ENCODE results near the gene CXCL8.
"Not testable (repeated sequence)": the region's sequence is repeated elsewhere in the genome, so short reads cannot be mapped to it uniquely, and the experiment has no call there.

CXCL8 gene

DNA sequence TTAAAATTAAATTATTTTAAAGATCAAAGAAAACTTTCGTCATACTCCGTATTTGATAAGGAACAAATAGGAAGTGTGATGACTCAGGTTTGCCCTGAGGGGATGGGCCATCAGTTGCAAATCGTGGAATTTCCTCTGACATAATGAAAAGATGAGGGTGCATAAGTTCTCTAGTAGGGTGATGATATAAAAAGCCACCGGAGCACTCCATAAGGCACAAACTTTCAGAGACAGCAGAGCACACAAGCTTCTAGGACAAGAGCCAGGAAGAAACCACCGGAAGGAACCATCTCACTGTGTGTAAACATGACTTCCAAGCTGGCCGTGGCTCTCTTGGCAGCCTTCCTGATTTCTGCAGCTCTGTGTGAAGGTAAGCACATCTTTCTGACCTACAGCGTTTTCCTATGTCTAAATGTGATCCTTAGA is at the start of gene CXCL8:
CXCL8 (plus strand) TSS at position 217 of the 426 bp plus-strand sequence; CDS start at position 307, 90 bp downstream.
- DNase-seq (ENCODE audit: low read depth in 2 of 2), result no peak

DNA sequence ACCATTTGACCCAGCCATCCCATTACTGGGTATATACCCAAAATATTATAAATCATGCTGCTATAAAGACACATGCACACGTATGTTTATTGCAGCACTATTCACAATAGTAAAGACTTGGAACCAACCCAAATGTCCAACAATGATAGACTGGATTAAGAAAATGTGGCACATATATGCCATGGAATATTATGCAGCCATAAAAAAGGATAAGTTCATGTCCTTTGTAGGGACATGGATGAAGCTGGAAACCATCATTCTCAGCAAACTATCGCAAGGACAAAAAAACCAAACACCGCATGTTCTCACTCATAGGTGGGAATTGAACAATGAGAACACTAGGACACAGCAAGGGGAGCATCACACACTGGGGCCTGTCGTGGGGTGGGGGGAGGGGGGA is 49.2 kb upstream of the CXCL8 start:
- not testable (repeated sequence) for DNase-seq (ENCODE audit: low read depth in 2 of 2)

DNA sequence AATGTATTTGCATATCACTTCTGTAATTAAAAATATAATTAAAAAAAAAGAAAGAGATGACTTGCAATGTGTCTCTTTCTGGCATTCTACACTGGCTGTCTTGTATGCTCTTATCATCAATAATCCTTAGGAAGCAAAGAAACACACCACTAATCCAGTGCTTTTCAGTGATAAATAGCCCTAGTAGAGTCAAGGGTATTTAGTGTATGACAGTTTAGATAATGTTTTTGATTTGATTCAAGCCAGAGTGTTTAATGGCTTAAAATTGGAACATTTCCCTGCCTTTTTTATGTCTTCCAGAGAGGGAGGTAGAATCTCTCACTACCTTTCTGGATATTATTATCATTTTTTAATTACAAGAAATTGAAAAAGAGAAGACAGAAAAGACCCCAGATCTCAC is 48.6 kb upstream of the CXCL8 start:
- no peak for DNase-seq (ENCODE audit: low read depth in 2 of 2)

DNA sequence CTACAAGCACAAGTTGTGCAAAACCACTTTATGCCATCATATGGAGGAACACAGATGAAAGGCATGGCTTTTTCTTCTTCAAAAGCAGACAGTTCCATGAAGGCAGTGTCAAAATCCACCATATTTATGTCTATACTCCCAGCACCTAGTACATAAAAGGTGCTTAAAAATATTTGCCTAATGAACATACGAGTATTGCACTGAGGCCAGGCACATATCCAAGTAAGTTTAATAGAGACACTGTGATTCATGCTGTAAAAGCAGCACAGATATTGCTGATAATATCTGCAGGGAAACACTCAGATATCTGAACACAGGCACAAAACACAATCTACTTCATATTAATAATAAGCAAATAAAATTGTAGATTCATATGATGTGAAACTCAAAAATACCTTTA is 48.1 kb upstream of the CXCL8 start:
- no peak for DNase-seq (ENCODE audit: low read depth in 2 of 2)

DNA sequence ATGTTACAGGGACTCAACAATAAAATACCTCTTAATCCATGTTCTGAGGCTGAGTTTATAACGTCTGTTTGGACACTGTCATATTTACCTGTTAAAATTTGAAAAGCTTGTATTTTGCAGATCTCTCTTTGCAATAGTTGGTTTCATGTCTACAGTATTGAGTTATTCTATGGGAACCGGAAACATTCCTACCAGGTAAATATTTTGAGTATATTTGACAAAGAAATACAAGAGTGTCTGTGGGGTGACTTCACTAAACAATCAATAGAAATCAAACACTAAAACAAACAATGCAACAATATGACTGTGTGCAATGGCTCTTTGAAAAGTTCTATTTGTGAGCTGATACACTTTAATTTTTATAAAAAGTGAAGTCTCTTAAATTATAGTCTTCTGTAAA is 47.7 kb upstream of the CXCL8 start:
- DNase-seq (ENCODE audit: low read depth in 2 of 2), result no peak

DNA sequence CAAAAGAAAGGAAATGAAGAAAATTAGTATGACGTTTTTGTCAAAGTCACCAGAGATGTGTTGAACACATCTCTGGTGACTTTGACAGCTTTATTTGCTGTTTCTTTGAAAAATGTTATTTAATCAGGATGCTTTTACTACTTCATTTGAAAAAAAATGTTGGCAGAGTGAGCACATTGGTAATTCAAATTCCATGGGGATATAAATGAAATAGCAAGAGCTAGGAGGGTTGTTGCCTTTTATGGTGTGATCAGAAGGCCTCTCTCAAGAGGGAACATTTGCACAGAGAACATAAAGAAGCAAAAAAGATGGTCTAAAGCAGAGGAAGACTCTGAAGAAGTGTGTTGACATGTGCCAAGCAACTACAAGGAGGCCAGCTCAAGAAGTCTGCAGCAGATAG is 46.6 kb upstream of the CXCL8 start:
- no peak for DNase-seq (ENCODE audit: low read depth in 2 of 2)

DNA sequence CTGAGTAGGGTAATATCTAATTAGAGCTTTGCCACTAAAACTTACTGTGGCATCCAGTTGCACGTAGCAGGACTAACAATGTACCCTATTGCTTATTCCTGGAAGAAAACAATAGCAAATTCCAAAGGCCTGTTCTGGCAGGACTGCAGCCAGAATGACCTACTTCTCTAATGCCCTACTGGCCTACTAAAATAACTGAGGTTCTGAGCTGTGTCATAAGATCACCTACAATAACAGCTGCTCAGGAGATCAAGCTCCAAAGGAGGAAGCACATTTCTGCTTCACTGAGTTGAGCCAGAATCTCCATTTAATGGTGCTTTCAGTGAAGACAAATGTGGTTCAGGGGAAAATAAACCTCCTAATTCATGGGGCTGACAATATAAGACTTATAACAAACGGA is 42.2 kb upstream of the CXCL8 start:
- DNase-seq (ENCODE audit: low read depth in 2 of 2), result no peak

DNA sequence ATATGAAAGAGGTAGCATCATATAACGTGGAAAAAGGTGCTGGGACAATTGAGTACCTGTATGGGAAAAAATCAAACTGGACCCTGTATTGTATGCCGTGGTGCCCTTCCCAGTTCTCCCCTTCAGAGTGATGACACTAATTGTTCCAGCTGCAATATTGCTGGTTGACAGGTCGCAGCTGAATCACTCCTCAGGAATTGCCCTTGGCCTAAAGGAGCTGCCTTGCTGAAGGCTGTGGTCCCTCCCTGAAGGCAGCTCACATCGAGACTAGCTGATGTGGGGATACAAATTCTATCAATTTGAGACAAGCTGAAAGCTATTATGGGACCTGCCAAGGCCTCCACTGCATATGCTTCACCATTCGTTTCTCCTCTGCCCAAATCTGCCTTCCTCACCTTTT is 39.3 kb upstream of the CXCL8 start:
- DNase-seq (ENCODE audit: low read depth in 2 of 2), result no peak

DNA sequence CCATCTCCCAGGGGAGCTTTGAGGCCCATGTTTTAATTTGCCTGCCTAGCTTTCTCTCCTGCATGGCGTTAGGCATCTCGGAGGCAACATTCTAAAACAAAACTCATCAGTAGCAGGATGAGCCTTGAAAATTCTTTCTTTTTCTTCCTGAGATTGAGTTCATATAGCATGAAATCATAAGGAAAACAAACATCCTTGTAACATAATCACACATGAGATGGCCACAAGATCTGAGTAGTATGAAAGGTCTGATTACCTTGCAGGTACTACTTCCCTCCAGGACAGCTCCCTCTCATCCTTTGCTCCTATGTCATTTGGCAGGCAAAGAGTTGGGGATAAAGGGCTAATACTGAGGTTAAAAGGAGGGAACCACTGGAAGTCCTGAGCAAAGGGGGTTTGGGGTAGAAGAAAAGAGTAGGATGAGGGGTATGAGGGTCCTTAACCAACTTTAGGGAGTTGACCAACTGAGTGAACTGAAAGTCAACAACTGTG is 37.5 kb upstream of the CXCL8 start:
- DNase-seq (ENCODE audit: low read depth in 2 of 2), result no peak

DNA sequence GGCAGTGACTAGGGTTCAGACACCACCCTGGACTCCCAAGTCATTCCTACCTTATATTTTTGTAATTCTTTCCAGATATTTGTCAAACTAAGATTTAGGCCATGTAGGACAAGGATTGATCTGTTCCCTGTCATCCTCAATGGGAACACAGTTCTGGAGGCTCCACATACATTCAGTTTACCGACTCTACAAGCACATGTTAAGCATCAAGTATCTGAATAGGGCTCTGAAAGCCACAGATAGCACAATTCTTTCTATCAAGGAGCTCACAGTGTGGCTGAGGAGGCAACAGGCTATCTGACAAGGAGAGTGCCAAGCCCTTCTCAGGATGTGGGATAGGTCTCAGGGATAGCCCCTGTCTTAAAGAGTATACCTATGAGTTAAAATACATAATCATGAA is 37.0 kb upstream of the CXCL8 start:
- no peak for DNase-seq (ENCODE audit: low read depth in 2 of 2)

DNA sequence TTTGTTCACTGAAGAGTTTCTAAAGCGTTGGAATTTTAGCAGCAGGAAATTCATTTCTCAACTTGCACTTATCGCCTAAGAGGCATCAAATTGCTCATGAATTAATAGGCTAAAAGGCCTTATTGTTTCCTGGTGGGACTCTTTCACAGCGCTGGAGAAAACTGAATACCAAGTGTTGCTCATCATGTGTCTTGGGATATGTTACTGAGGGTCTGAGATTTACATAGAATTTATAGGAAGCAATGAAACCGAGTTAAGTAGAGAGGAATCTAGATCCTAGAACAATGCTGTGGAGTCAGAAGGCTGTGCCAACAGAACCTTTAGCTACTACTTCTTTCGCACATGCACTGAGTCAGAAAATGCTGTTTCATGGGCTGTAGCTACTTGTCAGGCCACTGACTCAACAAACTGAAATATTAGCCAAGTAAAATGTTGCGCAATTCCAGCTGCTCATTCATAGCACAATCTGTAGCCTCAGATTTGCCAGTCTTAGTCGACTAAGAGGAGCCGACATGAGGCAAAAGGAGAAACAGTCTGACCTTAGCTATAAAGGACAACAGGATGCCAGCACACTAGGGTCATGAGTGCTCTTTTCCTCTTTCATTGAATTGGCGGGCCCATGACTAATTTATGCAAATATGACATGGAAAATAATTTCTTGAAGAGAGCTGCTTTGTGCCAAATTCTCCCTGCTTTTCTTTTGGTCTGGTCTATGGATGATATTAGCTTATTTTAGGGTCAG is 35.9 kb upstream of the CXCL8 start:
- DNase-seq (ENCODE audit: low read depth in 2 of 2), result no peak

DNA sequence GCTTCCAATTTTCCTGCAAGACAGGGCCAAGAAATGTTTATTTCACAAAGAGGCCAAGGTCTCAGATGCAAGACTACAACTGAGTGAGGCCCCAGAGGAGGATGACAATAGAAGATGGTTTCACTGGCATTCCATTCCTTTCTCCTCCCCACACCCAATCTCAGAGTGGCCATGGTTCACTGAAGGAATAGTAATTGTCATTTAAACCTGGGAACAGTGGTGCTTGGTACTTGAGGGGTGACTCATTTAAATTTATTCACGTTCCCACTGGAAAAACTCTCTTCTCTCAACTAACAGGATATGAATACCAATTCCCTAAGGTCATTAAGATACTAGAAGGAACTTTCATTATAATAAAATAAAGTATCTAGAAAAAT is 35.3 kb upstream of the CXCL8 start:
- no peak for DNase-seq (ENCODE audit: low read depth in 2 of 2)

DNA sequence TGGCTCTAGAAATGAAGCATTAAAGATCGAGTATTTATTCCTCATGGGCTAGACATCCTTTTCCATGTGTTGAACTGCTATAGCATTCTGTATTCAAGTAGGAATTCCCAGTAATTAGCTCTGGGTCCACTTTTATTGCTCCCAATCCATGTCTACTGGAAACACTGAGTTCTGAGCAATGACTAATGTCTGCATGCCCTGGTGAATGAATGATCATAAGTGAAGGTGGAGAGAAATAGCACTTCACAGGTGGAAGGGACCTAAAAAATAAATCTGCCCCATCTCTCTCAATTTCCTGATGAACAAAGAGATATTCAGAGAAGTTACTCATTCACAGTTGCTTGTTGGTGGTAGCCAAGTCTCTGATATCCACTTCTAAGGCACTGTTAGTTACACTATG is 34.6 kb upstream of the CXCL8 start:
- no peak for DNase-seq (ENCODE audit: low read depth in 2 of 2)

DNA sequence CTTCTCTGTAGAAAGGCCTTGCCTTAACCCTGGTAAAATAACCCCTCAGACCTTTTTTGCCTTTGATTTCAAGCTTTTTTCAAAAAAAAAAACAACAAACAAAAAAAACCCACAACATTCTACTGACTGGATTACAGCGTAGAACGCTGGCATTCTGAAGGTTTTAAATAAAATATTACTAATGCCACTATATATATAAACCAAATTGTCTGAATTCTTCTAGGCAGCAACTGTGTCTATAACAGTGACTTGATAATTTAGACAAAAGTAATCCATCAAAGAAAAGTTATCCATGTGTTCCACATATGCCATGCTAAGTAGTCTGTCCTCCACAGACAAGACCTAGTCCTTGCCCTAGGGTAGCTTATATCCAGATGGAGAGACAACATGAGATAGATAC is 33.6 kb upstream of the CXCL8 start:
- no peak for DNase-seq (ENCODE audit: low read depth in 2 of 2)

DNA sequence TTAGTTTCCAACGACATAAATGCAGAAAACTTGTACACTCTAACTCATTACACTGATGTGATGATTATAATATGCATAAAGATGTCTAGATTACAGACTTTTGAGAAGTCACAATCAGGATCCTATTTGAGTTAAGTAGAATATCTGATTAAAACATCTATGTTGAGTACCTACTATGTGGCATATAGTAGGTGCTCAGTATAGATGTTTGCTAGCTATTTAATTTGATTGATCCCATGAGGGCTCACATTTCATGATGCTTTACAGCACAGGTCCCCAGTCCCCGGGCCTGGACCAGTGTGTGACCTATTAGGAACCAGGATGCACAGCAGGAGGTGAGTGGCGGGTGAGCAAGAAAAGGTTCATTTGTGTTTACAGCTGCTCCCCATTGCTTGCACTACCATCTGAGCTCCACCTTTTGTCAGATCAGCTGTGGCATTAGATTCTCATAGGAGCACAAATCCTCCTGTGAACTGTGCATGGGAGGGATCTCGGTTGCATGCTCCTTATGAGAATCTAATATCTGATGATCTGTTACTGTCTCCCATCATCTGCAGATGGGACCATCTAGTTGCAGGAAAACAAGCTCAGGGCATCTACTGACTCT is 33.0 kb upstream of the CXCL8 start:
- DNase-seq (ENCODE audit: low read depth in 2 of 2), result no peak

DNA sequence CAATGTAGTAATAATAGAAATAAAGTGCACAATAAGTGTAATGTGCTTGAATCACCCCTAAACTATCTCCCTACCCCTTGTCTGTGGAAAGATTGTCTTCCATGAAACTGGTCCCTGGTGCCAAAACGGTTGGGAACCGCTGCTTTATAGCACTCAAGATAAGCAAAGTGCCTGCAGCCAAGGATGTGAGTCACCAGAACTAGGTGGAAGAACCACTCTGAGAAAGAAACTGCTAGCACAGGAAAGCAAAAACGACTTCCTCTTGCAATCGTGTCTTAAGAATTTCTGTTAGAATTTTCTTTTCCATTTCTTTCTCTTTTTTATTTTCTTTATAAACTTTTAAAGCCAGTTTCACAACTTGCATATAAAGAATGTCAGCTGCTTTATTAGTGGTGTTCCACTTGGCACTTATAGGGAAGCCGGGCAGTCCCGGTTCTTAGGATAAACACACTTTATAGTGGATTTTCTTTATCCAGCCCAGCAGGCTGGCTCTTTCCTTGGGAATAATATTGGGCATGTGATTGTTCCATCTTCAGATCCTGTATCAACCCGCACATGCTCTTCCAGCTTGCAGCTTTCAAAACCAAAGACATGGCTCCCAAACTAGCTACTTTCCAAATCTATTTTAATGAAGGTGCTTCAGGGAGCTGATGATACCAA is 32.3 kb upstream of the CXCL8 start:
- no peak for DNase-seq (ENCODE audit: low read depth in 2 of 2)

DNA sequence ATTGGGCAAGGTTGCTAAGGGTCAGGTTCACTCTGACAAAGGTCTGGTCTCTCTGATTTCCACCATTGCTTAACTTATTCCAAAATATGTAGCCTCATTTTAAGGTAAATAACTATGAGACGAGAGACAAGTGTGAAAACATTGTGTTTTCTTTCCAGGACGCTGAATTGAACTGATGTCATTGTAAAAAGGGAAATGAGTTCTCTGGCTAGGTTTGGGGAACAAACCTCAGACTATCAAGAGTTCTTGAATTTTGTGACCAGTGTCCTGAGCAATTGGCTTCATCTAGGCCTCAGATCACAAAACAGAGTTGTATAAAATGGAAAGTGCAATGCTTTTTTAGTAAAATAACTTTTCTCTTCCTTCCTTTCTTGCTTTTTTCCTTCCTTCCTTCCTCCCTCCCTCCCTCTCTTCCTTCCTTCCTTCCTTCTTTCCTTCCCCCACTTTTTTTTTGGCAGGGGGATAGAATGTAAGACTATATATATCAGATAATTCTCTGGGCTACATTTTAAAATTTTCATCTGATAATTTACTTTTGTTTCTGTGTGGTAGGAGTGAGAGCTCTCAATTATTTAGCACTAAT is 30.8 kb upstream of the CXCL8 start:
- no peak for DNase-seq (ENCODE audit: low read depth in 2 of 2)

DNA sequence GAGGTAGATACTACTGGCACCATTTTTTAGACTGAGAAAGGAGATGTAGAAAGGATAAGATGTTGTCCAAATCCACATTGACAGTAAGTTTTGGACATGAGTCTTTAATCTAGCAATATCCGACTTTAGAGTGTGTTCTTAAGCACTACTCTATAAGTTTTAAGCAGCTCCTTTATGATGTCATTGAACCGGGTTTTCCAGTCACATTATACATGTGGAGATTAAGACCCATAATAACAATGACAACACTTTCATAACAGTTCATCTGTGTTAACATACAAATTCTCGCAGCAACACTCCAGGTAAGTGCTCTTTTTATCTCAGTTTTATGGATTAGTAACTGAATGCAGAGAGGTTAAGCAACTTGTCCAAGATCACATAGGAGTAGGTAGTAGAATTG is 30.3 kb upstream of the CXCL8 start:
- no peak for DNase-seq (ENCODE audit: low read depth in 2 of 2)

DNA sequence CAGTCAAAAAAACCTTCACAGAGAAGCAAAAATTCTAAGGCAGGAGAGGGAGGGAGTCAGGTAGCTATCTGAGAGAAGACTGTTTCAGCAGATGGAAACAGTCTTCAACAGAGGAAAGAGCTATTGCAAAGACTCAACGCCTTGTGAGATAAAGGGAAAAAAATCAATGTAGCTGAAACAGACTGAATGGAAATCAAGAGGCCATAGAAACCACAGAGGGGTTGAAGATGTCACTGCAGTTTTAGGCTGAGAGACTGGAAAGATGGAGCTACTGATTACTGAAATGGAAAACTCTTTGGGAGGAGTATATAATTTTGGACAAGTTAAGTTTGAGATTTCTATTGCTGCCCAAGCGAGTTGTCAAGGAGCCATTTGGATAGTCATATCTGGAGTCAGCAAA is 28.4 kb upstream of the CXCL8 start:
- no peak for DNase-seq (ENCODE audit: low read depth in 2 of 2)

DNA sequence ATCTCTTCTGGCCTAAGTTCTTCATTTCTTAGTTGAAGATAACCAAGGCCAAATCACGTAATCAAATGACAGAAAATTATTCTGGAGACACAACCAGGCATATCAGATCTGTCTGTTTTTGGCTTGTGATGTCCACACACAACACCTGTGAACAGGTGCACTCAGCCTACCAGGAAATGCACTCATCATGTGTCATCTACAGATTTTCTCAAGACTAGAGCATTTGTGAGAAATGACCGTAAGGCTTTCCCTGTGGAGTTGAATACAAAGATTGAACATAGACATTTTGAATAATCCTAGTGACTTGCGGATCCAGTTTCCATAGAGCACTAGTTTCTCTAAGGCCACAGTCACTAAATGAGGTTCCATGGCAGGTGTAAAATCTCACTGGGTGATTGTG is 26.7 kb upstream of the CXCL8 start:
- DNase-seq (ENCODE audit: low read depth in 2 of 2), result no peak

DNA sequence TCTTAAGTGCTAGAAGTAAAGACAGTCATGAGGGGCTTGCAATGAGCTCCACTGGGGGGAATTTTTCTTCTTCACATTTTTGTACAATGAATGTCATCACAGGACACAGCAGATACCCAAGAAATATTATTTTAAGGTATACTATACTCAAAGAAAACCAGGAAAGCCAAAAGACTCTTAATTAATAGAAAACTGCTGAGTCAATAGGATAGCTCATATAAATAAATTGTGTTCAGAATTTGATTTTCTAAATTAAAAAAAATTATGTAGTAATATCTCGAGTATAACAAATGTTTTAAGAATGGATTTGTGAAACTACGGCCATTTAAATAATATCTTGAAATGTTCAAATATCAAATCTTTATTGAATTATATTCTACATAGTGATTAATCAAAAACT is 25.7 kb upstream of the CXCL8 start:
- no peak for DNase-seq (ENCODE audit: low read depth in 2 of 2)

DNA sequence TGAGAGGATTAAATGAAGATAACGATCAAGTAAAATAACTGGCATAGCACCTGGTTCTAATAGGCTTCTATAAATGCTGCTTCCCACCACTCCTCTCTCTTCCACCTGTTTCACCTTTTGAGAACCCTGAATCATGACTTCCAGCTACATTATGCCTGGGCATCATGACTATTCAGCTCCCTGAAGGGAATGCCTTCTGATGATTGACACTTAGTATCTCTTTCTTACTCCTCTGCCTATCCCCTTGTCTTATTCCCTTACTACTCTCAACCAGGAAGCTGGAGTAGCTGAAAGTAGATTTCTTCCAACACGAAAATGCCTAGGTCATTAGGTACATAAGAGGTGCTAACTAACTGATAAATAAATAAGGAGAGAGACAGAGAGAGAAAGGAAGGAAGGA is 24.7 kb upstream of the CXCL8 start:
- no peak for DNase-seq (ENCODE audit: low read depth in 2 of 2)
